ENCODE measurements around the gene IL20RA. TPM values are rescaled to one million over a fixed set of nuclear protein-coding genes. Genes with fewer than 3 reads are reported as not detected.

Gene IL20RA
- total and polyA plus RNA-seq, 2 of the 13 experiments (the other 11 are each of a cell fraction or from before 2014, with no cell fraction given), result not detected

DNA sequence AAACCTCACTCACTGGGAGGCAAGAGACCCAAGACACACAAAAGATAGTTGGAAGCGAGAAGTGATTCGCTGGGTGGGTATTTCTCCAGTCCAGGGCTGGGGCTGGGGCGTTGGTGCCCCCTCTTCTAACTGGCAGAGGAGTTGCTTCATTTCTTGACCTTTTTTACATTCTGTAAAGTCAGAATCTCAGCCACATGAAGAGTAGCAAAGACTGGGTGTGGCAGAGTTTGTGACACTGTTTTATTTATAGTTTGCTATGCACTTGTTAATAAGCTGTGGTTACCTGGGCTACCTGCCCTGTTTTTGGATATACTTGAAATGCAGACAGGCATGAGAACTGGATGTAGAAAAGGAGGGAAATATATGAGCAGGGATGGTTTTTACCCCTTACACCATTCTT is 42.3 kb downstream of the IL20RA start:
- CTCF ChIA-PET (ENCODE audit: low intra/inter-chr PET ratio, low total read pairs), result no interaction called here
- ATAC-seq, result no peak
- FAIRE-seq, result no peak
- Histone ChIP-seq H3K4me3 (replicated peaks in 1 of 3; ENCODE audit: insufficient read depth in 1 of 3, low read depth in 2 of 3, low read length in 3 of 3) (no peak overlapping the region), H3K79me2 (ENCODE audit: insufficient read depth, low read length) (no peaks in the 10 kb centered on the region), H3K4me1 (ENCODE audit: insufficient read depth, low read length) (peaks cover 13% of the 10 kb centered on the region), H3K9me3 (ENCODE audit: low read length) (no peaks in the 10 kb centered on the region), H3K27me3 (ENCODE audit: control insufficient read depth in 1 of 2, insufficient read depth in 2 of 2, low read length in 2 of 2) (peaks cover 0 to 16% of the 10 kb centered on the region in 2 experiments; a peak in 3 of 5 replicates), H3K9ac (ENCODE audit: insufficient read depth, low read depth, low read length) (no peak overlapping the region), H2AFZ (ENCODE audit: low read length) (no peak overlapping the region), H3K36me3 (replicated peaks in 1 of 2; ENCODE audit: control insufficient read depth in 1 of 2, insufficient read depth in 2 of 2, low read length in 2 of 2) (no peaks in the 10 kb centered on the region), H3K4me2 (ENCODE audit: low read depth, low read length) (no peak overlapping the region), H3K27ac (ENCODE audit: extremely low read length, insufficient read depth, low read length) (no peak overlapping the region), H4K20me1 (ENCODE audit: insufficient read depth, low read length) (no peaks in the 10 kb centered on the region)
- in situ Hi-C loops (cut with HindIII; ENCODE audit: extremely low pct_ligation_motif_present, low pct_unique_long_range_greater_than_20kb), result no loop called here
- TF ChIP-seq RBM39 (IDR thresholded peaks at IDR 0.05; ENCODE audit: low read depth, low read length, poor library complexity, severe bottlenecking) (no peak), PRMT3 (CRISPR knock-in tag; IDR thresholded peaks at IDR 0.05; ENCODE audit: borderline replicate concordance, low read depth) (no peak), POLR2AphosphoS2 (IDR thresholded peaks at IDR 0.05; ENCODE audit: low read depth, low read length) (no peak), TEAD2 (CRISPR knock-in tag; IDR thresholded peaks at IDR 0.05) (no peak), ZNF781 (CRISPR knock-in tag; IDR thresholded peaks at IDR 0.05; ENCODE audit: borderline replicate concordance, not compliant biosample characterization) (no peak), NFATC3 (CRISPR knock-in tag; IDR thresholded peaks at IDR 0.05) (no peak), MTF1 (CRISPR knock-in tag; IDR thresholded peaks at IDR 0.05) (no peak), ZNF251 (CRISPR knock-in tag; IDR thresholded peaks at IDR 0.05) (no peak), HNRNPLL (IDR thresholded peaks at IDR 0.05; ENCODE audit: low read depth, low read length, poor library complexity, severe bottlenecking) (no peak), SNAPC2 (CRISPR knock-in tag; IDR thresholded peaks at IDR 0.05) (no peak), NFRKB (IDR thresholded peaks at IDR 0.05) (no peak), ZNF720 (CRISPR knock-in tag; IDR thresholded peaks at IDR 0.05) (no peak), POLR2AphosphoS5 (IDR thresholded peaks at IDR 0.05; ENCODE audit: low read depth, low read length) (no peak), MYC (CRISPR knock-in tag; IDR thresholded peaks at IDR 0.05; ENCODE audit: borderline replicate concordance) (no peak), MAF1 (CRISPR knock-in tag; IDR thresholded peaks at IDR 0.05; ENCODE audit: borderline replicate concordance) (no peak), CBX1 (IDR thresholded peaks at IDR 0.05; ENCODE audit: low read depth) (no peak), PHB2 (IDR thresholded peaks at IDR 0.05; ENCODE audit: partially characterized antibody) (no peak), PITX1 (CRISPR knock-in tag; IDR thresholded peaks at IDR 0.05) (no peak), ZNF260 (CRISPR knock-in tag; IDR thresholded peaks at IDR 0.05; ENCODE audit: borderline replicate concordance, low read depth) (no peak)
- DNase-seq (ENCODE audit: low spot score), result no peak
- 16% methylated on average over 3 of the region's 3 CpGs for WGBS (ENCODE audit: low lambda C conversion rate)
- POLR2A ChIA-PET, result no interaction called here
- intact Hi-C loops (cut with micrococcal nuclease; ENCODE audit: unreplicated experiment), result loop anchor here (5.0 kb wide), 1 partner anchor 1600 kb away; no protein-coding TSS in a partner anchor
- no TSS peak for BruUV-seq (replicated peaks)
